Measurements from ENCODE around the gene DYNC2I2.

The DYNC2I2 gene

GRCh38 chr9:128614728-128615127 lies 41.9 kb downstream of the DYNC2I2 start:
- Histone ChIP-seq H3K36me3 (ENCODE audit: insufficient read depth, low read length) (peaks cover 71% of the 10 kb centered on the region; the same call in 1 of the 2 replicates), H4K20me1 (ENCODE audit: insufficient read depth, low read length, poor library complexity, severe bottlenecking) (no peaks in the 10 kb centered on the region), H3K9me3 (ENCODE audit: insufficient read depth, low read depth, low read length) (no peaks in the 10 kb centered on the region), H3K4me3 (ENCODE audit: low read length, poor library complexity, severe bottlenecking) (no peak overlapping the region), H3K4me1 (ENCODE audit: insufficient read depth, low read length, poor library complexity, severe bottlenecking) (no peaks in the 10 kb centered on the region), H2AFZ (ENCODE audit: low read length) (no peak overlapping the region), H3K9ac (ENCODE audit: low read depth, low read length, poor library complexity, severe bottlenecking) (no peak overlapping the region), H3K4me2 (ENCODE audit: low read depth, low read length, poor library complexity, severe bottlenecking) (no peak overlapping the region), H3K9me2 (replicated peaks; ENCODE audit: low read depth, low read length) (no peaks in the 10 kb centered on the region), H3K27me3 (ENCODE audit: insufficient read depth, low read length, poor library complexity, severe bottlenecking) (no peaks in the 10 kb centered on the region), H3K79me2 (ENCODE audit: insufficient read depth, low read length) (no peaks in the 10 kb centered on the region), H3F3A (ENCODE audit: low read depth) (no peaks in the 10 kb centered on the region)
- TF ChIP-seq, protein P1, sequence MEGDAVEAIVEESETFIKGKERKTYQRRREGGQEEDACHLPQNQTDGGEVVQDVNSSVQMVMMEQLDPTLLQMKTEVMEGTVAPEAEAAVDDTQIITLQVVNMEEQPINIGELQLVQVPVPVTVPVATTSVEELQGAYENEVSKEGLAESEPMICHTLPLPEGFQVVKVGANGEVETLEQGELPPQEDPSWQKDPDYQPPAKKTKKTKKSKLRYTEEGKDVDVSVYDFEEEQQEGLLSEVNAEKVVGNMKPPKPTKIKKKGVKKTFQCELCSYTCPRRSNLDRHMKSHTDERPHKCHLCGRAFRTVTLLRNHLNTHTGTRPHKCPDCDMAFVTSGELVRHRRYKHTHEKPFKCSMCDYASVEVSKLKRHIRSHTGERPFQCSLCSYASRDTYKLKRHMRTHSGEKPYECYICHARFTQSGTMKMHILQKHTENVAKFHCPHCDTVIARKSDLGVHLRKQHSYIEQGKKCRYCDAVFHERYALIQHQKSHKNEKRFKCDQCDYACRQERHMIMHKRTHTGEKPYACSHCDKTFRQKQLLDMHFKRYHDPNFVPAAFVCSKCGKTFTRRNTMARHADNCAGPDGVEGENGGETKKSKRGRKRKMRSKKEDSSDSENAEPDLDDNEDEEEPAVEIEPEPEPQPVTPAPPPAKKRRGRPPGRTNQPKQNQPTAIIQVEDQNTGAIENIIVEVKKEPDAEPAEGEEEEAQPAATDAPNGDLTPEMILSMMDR (conservative IDR thresholded peaks at IDR 0.05; ENCODE audit: low read length): no peak
- TF ChIP-seq EZH2phosphoT487 (IDR thresholded peaks at IDR 0.05; ENCODE audit: borderline replicate concordance): no peak

- H3K4me1 ChIP-seq (ENCODE audit: insufficient read depth, low read length, poor library complexity, severe bottlenecking): no peaks in the 10 kb centered on the region
- no peaks in the 10 kb centered on the region for H3F3A ChIP-seq (ENCODE audit: low read depth)
- H3K36me3 ChIP-seq (ENCODE audit: insufficient read depth, low read length): peaks cover 74% of the 10 kb centered on the region; the same call in 1 of the 2 replicates
- H4K20me1 ChIP-seq (ENCODE audit: insufficient read depth, low read length, poor library complexity, severe bottlenecking): no peaks in the 10 kb centered on the region
- H2AFZ ChIP-seq (ENCODE audit: low read length): no peak overlapping the region
- H3K9me3 ChIP-seq (ENCODE audit: insufficient read depth, low read depth, low read length): no peaks in the 10 kb centered on the region
- no peaks in the 10 kb centered on the region for H3K9me2 ChIP-seq (replicated peaks; ENCODE audit: low read depth, low read length)
- no peak overlapping the region for H3K9ac ChIP-seq (ENCODE audit: low read depth, low read length, poor library complexity, severe bottlenecking)
- no peaks in the 10 kb centered on the region for H3K27me3 ChIP-seq (ENCODE audit: insufficient read depth, low read length, poor library complexity, severe bottlenecking)
- H3K4me3 ChIP-seq (ENCODE audit: low read length, poor library complexity, severe bottlenecking): no peak overlapping the region
- H3K4me2 ChIP-seq (ENCODE audit: low read depth, low read length, poor library complexity, severe bottlenecking): no peak overlapping the region
- TF ChIP-seq, protein P1 (conservative IDR thresholded peaks at IDR 0.05; ENCODE audit: low read length): no peak
- no peak for TF ChIP-seq EZH2phosphoT487 (IDR thresholded peaks at IDR 0.05; ENCODE audit: borderline replicate concordance)
- no peaks in the 10 kb centered on the region for H3K79me2 ChIP-seq (ENCODE audit: insufficient read depth, low read length)
Observed at GRCh38 chr9:128611600-128612394, 44.9 kb downstream of the DYNC2I2 start.

DNA sequence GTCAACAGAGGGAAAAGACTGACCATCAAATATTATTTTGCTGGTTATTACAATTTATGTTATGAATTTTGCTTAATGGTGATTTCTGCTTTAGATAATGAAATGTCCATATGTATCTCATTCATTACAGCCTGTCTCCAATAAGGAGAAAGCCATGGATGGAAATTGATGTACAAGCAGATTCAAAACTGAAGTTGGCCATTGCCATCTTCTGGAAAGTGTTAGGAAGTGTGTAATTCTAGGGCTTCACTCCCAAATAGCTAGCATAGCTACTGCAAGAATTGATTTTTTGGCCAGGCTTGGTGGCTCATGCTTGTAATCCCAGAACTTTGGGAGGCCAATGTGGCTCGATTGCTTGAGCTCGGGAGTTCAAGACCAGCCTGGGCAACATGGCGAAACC lies 45.8 kb downstream of the DYNC2I2 start:
- no peak for TF ChIP-seq EZH2phosphoT487 (IDR thresholded peaks at IDR 0.05; ENCODE audit: borderline replicate concordance)
- TF ChIP-seq, protein P1 (conservative IDR thresholded peaks at IDR 0.05; ENCODE audit: low read length): no peak
- no peak overlapping the region for H3K9ac ChIP-seq (ENCODE audit: low read depth, low read length, poor library complexity, severe bottlenecking)
- no peaks in the 10 kb centered on the region for H3K4me1 ChIP-seq (ENCODE audit: insufficient read depth, low read length, poor library complexity, severe bottlenecking)
- H2AFZ ChIP-seq (ENCODE audit: low read length): no peak overlapping the region
- H3K79me2 ChIP-seq (ENCODE audit: insufficient read depth, low read length): no peaks in the 10 kb centered on the region
- no peaks in the 10 kb centered on the region for H3K9me3 ChIP-seq (ENCODE audit: insufficient read depth, low read depth, low read length)
- H4K20me1 ChIP-seq (ENCODE audit: insufficient read depth, low read length, poor library complexity, severe bottlenecking): no peaks in the 10 kb centered on the region
- no peaks in the 10 kb centered on the region for H3F3A ChIP-seq (ENCODE audit: low read depth)
- H3K4me2 ChIP-seq (ENCODE audit: low read depth, low read length, poor library complexity, severe bottlenecking): no peak overlapping the region
- peaks cover 75% of the 10 kb centered on the region; the same call in 1 of the 2 replicates for H3K36me3 ChIP-seq (ENCODE audit: insufficient read depth, low read length)
- H3K4me3 ChIP-seq (ENCODE audit: low read length, poor library complexity, severe bottlenecking): no peak overlapping the region
- H3K27me3 ChIP-seq (ENCODE audit: insufficient read depth, low read length, poor library complexity, severe bottlenecking): no peaks in the 10 kb centered on the region
- H3K9me2 ChIP-seq (replicated peaks; ENCODE audit: low read depth, low read length): no peaks in the 10 kb centered on the region
